Measurements from ENCODE around the gene NEK9. TPM values are rescaled to one million over a fixed set of nuclear protein-coding genes. Genes with fewer than 3 reads are reported as not detected.
"Not testable (repeated sequence)": the region's sequence is repeated elsewhere in the genome, so short reads cannot be mapped to it uniquely, and the experiment has no call there.

Gene NEK9
- total RNA-seq, 1 donor from 2014 or later, result 102 TPM

- DNase-seq (ENCODE audit: missing footprints); intact Hi-C loops (cut with DNase I); ATAC-seq: not testable (repeated sequence)
Measured at GRCh38 chr14:75150637-75151036, 23.8 kb upstream of the NEK9 start.

- intact Hi-C loops (cut with DNase I), result no loop called here
- ATAC-seq, result no peak
- no peak for DNase-seq (ENCODE audit: missing footprints)
Measured at GRCh38 chr14:75150150-75150549, 23.3 kb upstream of the NEK9 start.

- intact Hi-C loops (cut with DNase I), result loop anchor here (1.0 kb wide), 1 partner anchor 111 kb away; no protein-coding TSS in a partner anchor
- peak; percentile 92 for ATAC-seq
- DNase-seq (ENCODE audit: missing footprints), result no peak
Measured at GRCh38 chr14:75147423-75148071, 20.7 kb upstream of the NEK9 start.

- no peak for DNase-seq (ENCODE audit: missing footprints)
- no peak for ATAC-seq
- intact Hi-C loops (cut with DNase I), result no loop called here
Measured at GRCh38 chr14:75144944-75145343, 18.1 kb upstream of the NEK9 start.

GRCh38 chr14:75143761-75144527 lies 17.1 kb upstream of the NEK9 start:
- intact Hi-C loops (cut with DNase I), result no loop called here
- no peak for ATAC-seq
- no peak for DNase-seq (ENCODE audit: missing footprints)

- DNase-seq (ENCODE audit: missing footprints) (no peak), ATAC-seq (no peak)
- intact Hi-C loops (cut with DNase I), result no loop called here
Measured at GRCh38 chr14:75142494-75142893, 15.6 kb upstream of the NEK9 start.

GRCh38 chr14:75141967-75142366 lies 15.1 kb upstream of the NEK9 start:
- intact Hi-C loops (cut with DNase I), result no loop called here
- ATAC-seq (no peak), DNase-seq (ENCODE audit: missing footprints) (no peak)

- intact Hi-C loops (cut with DNase I), result no loop called here
- no peak for DNase-seq (ENCODE audit: missing footprints)
- ATAC-seq, result no peak
Measured at GRCh38 chr14:75141062-75141461, 14.2 kb upstream of the NEK9 start.

- DNase-seq (ENCODE audit: missing footprints) (no peak), ATAC-seq (no peak)
- intact Hi-C loops (cut with DNase I), result no loop called here
Measured at GRCh38 chr14:75140620-75141019, 13.8 kb upstream of the NEK9 start.

- intact Hi-C loops (cut with DNase I), result no loop called here
- no peak for DNase-seq (ENCODE audit: missing footprints)
- ATAC-seq, result no peak
Measured at GRCh38 chr14:75139185-75139584, 12.3 kb upstream of the NEK9 start.

GRCh38 chr14:75138492-75138891 lies 11.6 kb upstream of the NEK9 start:
- DNase-seq (ENCODE audit: missing footprints), result no peak
- ATAC-seq, result peak; percentile 40
- intact Hi-C loops (cut with DNase I), result no loop called here

GRCh38 chr14:75134644-75135043 lies 7.8 kb upstream of the NEK9 start:
- DNase-seq (ENCODE audit: missing footprints), result no peak
- intact Hi-C loops (cut with DNase I), result loop anchor here (5.0 kb wide), 1 partner anchor 358 kb away; no protein-coding TSS in a partner anchor
- ATAC-seq, result no peak

GRCh38 chr14:75133597-75133996 lies 6.7 kb upstream of the NEK9 start:
- DNase-seq (ENCODE audit: missing footprints), result no peak
- no peak for ATAC-seq
- intact Hi-C loops (cut with DNase I), result loop anchor here (2.0 to 5.0 kb wide), 3 partner anchors 161 to 359 kb away; no protein-coding TSS in a partner anchor

- intact Hi-C loops (cut with DNase I), result loop anchor here (2.0 to 5.0 kb wide), 3 partner anchors 162 to 360 kb away; no protein-coding TSS in a partner anchor
Measured at GRCh38 chr14:75132382-75133086, 5.7 kb upstream of the NEK9 start.

GRCh38 chr14:75128596-75128990 lies 1.7 kb upstream of the NEK9 start:
- DNase-seq (ENCODE audit: missing footprints) (no peak), ATAC-seq (no peak)
- intact Hi-C loops (cut with DNase I), result loop anchor here (5.0 kb wide), 2 partner anchors 109 to 354 kb away; no protein-coding TSS in a partner anchor

More at GRCh38 chr14:75132382-75133086, 5.7 kb upstream of the NEK9 start:
- DNase-seq (ENCODE audit: missing footprints), result no peak
- peak; percentile 77 for ATAC-seq

GRCh38 chr14:75127903-75128595 lies 1.2 kb upstream of the NEK9 start:
- intact Hi-C loops (cut with DNase I), result loop anchor here (5.0 kb wide), 2 partner anchors 109 to 354 kb away; no protein-coding TSS in a partner anchor
- no peak for DNase-seq (ENCODE audit: missing footprints)

GRCh38 chr14:75127474-75127820 lies 599 bp upstream of the NEK9 start:
- not testable (repeated sequence) for DNase-seq (ENCODE audit: missing footprints); ATAC-seq
- intact Hi-C loops (cut with DNase I), result loop anchor here (5.0 kb wide), 2 partner anchors 110 to 355 kb away; no protein-coding TSS in a partner anchor

More at GRCh38 chr14:75127903-75128595, 1.2 kb upstream of the NEK9 start:
- ATAC-seq, result no peak

GRCh38 chr14:75126121-75126544 lies 715 bp downstream of the NEK9 start:
- no peak for ATAC-seq
- intact Hi-C loops (cut with DNase I), result loop anchor here (5.0 kb wide), 2 partner anchors 111 to 356 kb away; no protein-coding TSS in a partner anchor
- DNase-seq (ENCODE audit: missing footprints), result no peak
